ENCODE data around the gene LZTS2.

- TF ChIP-seq, protein P1, sequence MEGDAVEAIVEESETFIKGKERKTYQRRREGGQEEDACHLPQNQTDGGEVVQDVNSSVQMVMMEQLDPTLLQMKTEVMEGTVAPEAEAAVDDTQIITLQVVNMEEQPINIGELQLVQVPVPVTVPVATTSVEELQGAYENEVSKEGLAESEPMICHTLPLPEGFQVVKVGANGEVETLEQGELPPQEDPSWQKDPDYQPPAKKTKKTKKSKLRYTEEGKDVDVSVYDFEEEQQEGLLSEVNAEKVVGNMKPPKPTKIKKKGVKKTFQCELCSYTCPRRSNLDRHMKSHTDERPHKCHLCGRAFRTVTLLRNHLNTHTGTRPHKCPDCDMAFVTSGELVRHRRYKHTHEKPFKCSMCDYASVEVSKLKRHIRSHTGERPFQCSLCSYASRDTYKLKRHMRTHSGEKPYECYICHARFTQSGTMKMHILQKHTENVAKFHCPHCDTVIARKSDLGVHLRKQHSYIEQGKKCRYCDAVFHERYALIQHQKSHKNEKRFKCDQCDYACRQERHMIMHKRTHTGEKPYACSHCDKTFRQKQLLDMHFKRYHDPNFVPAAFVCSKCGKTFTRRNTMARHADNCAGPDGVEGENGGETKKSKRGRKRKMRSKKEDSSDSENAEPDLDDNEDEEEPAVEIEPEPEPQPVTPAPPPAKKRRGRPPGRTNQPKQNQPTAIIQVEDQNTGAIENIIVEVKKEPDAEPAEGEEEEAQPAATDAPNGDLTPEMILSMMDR (conservative IDR thresholded peaks at IDR 0.05; ENCODE audit: low read depth, low read length) = no peak
- TF ChIP-seq SMC3 (IDR thresholded peaks at IDR 0.05; ENCODE audit: low read depth, low read length) = no peak
- no peak for TF ChIP-seq RFX5 (IDR thresholded peaks at IDR 0.05; ENCODE audit: low read depth, low read length)
- TF ChIP-seq POLR2A (IDR thresholded peaks at IDR 0.05; ENCODE audit: low read depth, low read length) = no peak
- TF ChIP-seq RCOR1 (IDR thresholded peaks at IDR 0.05; ENCODE audit: insufficient replicate concordance, low read length) = no peak
- no peak for TF ChIP-seq MXI1 (IDR thresholded peaks at IDR 0.05; ENCODE audit: borderline replicate concordance, low read depth, low read length)
- TF ChIP-seq CEBPB (IDR thresholded peaks at IDR 0.05; ENCODE audit: low read depth, low read length) = no peak
- TF ChIP-seq USF2 (IDR thresholded peaks at IDR 0.05; ENCODE audit: low read depth, low read length) = no peak
- TF ChIP-seq RAD21 (IDR thresholded peaks at IDR 0.05; ENCODE audit: low read length) = no peak
- TF ChIP-seq MAZ (IDR thresholded peaks at IDR 0.05; ENCODE audit: borderline replicate concordance, low read depth, low read length) = no peak
- TF ChIP-seq BHLHE40 (IDR thresholded peaks at IDR 0.05; ENCODE audit: low read depth, low read length) = no peak
- TF ChIP-seq, protein P2, sequence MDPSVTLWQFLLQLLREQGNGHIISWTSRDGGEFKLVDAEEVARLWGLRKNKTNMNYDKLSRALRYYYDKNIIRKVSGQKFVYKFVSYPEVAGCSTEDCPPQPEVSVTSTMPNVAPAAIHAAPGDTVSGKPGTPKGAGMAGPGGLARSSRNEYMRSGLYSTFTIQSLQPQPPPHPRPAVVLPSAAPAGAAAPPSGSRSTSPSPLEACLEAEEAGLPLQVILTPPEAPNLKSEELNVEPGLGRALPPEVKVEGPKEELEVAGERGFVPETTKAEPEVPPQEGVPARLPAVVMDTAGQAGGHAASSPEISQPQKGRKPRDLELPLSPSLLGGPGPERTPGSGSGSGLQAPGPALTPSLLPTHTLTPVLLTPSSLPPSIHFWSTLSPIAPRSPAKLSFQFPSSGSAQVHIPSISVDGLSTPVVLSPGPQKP (IDR thresholded peaks at IDR 0.05; ENCODE audit: borderline replicate concordance, low read depth, low read length) = no peak
- no peak for TF ChIP-seq CHD1 (IDR thresholded peaks at IDR 0.05; ENCODE audit: low read depth, low read length)
- TF ChIP-seq MAFK (IDR thresholded peaks at IDR 0.05; ENCODE audit: low read depth, low read length) = no peak
Observed at GRCh38 chr10:101056365-101057151, 57.0 kb downstream of the LZTS2 start.

All from IMR-90 (cell line).